NCI-H748 (cell line): ENCODE data around the gene OLFML3.
"Not testable (repeated sequence)": the region's sequence is repeated elsewhere in the genome, so short reads cannot be mapped to it uniquely, and the experiment has no call there.

Source experiments
- DNase-seq: peaks from one replicate; lab custom pipeline; 2025; ENCODE audit not compliant: unreplicated experiment; lab: John Stamatoyannopoulos, UW

The OLFML3 gene

GRCh38 chr1:113990961-113991360 is 11.7 kb downstream of the OLFML3 start:
- no peak for DNase-seq

DNA sequence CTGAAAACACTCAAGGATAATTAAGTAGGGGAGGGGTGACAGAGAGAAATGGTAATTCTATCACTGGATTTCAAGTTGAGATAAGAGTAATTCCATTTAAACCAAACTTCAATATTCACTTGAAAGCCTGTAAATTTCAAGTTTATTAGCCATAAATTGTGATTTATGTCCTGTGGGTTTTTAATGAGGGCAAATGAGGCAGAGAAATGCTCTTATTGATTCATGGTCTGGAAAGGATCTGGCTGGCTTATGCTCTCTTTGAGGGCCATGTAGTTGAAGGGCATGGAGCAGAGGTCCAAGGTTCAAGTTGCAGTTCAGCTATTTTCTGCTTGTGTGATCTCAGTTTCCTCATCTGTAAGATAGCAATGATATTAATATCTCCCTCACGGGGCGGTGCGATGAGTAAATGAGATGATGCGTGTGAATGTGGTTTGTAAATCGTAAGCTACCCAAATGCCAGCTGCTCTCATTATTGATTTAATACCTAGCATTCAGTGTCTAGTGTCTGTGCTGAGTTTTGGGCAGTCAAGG is 12.3 kb downstream of the OLFML3 start:
- DNase-seq = no peak

DNA sequence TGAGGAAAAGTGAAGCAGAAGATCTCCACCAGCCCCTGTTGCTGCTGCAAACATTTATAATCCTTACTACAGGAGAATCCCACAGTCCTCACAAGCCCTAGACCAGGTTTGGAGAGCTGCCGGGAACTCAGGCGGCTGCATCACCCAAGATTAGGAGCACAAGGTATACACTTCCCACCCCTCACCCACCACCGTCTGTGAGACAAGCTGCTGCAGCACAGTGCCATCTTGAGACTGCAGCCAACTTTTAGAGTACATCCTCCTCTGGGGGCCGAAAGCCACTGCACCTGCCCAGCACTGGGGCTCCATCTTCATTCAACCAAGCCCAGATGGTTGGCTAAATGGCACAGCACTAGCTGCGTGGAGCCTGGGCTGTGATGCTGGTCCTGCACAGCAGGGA is 13.8 kb downstream of the OLFML3 start:
- DNase-seq = no peak

DNA sequence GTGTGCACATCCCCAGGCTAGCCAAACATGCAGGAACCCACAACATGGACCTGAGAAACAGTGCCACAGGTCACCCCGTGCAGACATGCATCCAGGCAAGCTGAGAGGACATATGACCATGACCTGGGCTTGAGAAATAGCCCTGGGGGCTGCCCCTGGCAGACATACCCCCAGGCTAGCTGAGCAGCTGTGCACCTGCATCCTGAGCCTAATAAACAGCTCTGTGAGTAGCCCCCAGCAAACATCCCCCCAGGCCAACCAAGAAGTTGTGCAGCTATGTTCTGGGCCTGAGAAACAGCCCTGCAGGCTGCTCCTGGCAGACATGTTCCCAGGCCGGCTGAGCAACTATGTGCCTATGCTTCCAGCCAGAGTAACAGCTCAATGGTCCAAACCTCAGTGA is 14.5 kb downstream of the OLFML3 start:
- no peak for DNase-seq

DNA sequence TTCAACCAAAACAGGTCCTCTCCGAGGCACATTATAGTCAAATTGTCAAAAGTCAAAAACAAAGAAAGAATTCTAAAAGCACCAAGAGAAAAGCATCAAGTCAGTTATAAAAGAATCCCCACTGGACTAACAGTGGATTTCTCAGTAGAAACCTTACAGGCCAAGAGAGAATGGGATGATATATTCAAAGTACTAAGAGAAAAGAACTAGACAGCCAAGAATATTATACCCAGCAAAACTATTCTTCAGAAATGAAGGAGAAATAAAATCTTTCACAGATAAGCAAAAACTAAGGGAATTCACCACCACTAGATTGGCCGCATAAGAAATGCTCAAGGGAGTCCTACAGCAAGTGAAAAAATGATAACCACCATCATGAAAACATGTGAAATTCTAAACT is 16.1 kb downstream of the OLFML3 start:
- no peak for DNase-seq

DNA sequence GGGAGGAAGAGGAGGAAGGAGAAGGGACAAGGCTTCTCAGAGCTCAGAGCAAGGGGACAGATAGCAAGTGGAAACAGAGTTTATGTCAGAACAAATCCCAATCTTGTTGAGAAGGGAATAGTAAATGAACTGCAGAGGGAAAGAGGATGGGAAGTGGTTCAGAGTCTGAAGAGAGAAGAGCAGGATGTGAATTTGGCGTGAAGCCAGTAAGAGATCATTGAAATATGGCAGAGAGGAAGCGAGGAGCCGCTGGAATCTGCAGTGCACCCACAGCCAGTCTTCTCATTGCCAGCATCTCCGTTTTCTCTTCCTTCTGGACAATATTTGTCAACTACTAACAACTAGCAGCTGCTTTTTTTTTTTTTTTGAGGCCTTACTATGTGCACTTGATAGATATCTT is 19.1 kb downstream of the OLFML3 start:
- DNase-seq = peak; percentile 37

DNA sequence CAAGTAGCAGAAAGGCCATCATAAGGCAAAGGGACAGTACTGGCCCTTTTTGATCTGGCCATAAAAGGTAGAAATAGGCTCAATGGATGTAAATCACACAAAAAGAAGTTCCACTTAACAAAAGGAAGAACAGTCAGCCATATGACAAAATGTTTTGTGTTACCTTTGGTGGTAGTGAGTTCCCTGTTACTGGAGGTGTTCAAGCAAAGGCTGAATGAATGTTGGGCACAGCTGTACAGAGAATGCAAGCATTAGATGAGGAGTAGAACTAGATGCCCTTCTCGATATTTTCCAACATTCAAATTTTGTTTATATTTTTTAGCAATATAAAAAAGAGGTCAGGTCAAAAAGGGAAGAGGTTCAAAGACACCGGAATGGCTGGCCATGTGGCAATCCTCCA is 20.0 kb downstream of the OLFML3 start:
- no peak for DNase-seq

- DNase-seq = peak; percentile 15
These were observed 20.5 kb downstream of the OLFML3 start for GRCh38 chr1:113999799-114000198.

DNA sequence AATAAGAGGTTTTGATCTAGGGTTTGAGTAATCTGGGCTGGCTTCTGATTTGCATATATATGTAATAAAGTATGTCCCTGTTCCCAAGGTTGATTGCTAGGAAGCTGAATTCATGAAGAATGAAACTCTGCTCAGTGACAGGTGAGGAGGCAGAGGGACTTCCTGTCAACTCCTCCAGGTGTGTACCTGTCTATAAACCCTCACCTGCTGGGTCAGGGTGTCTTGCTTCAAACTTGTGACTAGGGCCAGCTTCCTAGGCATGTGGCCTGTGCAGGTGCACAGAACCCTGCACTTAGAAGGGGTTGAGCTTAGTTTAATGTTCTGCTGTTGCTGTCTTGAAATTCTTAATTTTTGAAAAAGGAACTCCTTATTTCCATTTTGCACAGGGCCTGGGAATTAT is 21.1 kb downstream of the OLFML3 start:
- no peak for DNase-seq

- no peak for DNase-seq
These were observed 23.4 kb downstream of the OLFML3 start for GRCh38 chr1:114002492-114003239.

DNA sequence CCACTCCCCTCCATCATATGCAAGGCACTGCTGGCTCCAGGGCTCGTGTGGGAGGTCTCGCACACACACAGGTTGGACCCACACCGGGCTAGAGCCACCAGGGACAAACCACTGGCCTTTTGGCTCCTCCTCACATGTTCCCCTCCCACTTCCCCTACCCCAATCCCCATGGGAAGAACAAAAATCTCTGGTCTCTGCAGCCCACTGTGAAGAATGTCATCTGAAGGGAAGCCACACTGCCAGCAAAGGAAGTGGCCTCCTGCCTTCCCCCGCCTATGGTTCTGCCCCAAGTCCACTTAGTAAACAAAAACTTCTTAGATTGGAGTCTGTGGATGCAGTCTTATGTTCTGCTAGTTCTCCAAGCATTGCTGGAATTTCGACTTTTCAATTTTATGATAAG is 24.2 kb downstream of the OLFML3 start:
- no peak for DNase-seq

DNA sequence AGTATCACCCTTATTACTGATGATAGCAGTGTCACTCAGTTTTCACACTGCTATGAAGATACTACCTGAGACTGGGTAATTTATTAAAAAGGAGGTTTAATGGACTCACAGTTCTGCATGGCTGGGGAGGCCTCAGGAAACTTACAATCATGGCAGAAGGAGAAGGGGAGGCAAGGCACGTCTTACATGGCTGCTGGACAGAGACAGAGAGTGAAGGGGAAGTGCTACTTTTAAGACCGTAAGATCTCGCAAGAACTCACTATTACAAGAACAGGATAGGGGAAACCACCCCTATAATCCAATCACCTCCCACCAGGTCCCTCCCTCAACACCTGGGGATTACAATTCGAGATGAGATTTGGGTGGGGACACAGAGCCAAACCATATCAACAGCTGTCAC is 27.6 kb downstream of the OLFML3 start:
- not testable (repeated sequence) for DNase-seq

DNA sequence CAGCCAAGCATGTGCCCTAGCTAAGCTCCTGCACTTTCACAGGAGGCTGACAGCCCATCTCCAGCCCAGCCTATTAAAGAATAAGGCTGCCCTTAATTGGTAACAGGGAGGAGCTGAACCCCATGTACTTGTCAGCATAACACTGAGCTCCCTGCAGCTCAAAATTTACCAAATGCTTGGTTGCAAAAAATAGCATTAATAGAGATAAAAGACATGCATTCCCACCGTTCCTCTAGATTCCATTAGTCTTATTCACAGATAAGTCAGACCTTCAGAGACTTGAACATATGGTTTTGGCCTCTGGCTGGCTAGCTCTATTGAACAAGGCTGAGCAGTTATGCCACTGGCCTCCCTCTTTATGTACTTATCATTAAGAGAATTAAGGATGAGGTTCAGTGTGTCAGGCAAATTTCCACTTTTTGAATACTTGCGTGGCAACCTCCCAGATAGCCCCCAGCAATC is 29.2 kb downstream of the OLFML3 start:
- DNase-seq = no peak

- no peak for DNase-seq
These were observed 29.7 kb downstream of the OLFML3 start for GRCh38 chr1:114008993-114009392.

DNA sequence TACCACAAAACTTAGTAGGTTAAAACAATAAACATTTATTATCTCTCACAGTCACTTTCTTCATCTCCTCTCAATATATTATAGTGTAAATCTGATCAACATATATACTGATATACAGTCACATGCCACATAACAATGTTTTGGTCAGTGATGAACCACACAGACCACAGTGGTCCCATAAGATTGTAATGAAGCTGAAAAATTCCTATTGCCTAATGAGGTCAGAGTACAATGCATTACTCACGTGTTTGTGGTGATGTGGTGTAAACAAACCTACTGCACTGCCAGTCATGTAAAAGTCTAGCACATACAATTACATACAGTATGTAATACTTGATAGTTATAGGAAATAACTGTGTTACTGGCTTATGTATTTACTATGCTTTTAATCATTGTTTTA is 30.1 kb downstream of the OLFML3 start:
- no peak for DNase-seq

DNA sequence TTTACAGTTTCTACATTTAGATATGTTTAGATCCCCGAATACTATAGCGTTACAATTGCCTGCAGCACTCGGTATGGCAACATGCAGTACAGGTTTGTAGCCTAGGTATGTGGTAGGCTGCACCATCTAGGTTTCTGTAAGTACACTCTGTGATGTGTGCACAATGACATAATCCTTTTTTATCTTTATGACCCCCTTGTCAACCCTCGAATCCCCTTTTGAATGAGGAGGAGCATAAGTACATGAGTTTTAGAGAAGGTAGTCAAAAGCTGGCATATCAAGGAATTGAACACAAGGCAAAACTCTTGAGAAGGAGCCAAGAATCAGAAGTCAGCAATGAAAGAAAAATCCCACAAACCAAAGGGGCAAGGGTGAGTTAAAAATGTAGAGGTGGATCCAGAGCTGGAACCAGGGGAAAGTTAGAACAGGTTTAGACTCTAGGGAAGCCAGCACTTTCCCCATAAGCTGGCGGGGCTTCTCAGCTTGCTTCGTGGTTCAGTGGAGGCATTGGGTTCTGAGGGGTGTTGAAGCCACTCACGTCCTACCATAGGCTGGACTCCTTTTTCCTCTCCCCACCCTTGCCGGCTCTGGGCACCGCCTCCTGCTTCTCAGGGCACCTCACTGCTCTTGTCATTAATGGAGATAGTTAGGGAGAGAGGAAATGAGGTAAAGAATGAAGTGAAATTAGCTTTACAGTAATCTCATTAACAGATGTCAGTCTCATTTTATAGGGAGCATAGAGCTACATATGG is 31.3 kb downstream of the OLFML3 start:
- no peak for DNase-seq

GRCh38 chr1:114011796-114012195 is 32.5 kb downstream of the OLFML3 start:
- DNase-seq = no peak

DNA sequence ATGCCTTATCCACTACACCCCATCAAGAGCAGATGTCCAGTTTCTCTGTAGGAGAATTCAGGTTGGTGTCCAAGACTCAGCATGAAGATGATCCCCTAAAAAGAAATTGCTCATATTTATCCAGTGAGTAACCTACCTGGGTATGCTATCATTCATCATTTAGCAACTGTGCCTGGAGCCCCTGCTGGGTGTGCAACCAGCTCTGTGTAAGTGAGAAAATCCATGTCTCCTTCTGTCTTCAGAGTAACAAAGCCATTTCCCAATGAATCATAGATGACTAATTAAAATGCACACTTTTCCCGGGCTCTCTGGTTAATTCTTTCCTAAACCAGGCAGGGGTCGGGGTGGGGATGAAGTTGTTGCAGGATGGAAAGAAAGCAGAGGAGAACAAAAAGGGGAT is 35.8 kb downstream of the OLFML3 start:
- no peak for DNase-seq

DNA sequence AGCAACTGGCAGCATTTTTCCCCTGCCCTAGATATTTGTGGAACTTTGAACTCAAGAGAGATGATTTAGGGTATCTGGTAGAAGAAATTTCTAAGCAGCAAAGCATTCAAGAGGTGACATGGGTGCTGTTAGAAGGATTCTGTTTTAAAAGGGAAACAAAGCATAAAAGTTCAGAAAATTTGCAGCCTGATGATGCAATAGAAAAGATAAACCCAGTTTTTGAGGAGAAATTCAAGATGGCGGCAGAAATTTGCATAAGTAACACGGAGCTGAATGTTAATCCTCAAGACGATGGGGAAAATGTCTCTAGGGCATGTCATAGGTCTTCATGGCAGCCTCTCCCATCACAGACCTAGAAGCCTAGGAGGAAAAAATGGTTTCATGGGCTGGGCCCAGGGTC is 40.5 kb downstream of the OLFML3 start:
- not testable (repeated sequence) for DNase-seq

- no peak for DNase-seq
These were observed 42.4 kb downstream of the OLFML3 start for GRCh38 chr1:114021665-114022099.

DNA sequence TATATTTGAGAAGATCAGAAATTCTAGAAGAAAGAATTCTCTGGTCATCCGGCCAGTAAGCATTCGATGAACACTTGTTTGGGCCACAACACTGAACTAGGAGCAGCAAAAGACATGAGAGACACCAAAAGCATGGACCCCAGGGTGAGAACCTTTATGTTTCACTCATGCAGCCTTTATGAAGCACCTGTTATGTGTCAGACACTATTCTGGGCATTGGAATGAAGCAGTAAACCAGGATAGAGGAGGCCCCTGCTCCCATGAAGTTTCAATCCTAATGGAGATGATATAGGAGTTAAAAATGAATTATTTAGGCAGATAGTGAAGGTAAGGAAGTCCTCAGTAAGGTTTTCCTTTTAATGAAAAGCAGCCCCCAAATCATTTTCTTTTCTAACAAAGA is 43.6 kb downstream of the OLFML3 start:
- no peak for DNase-seq

DNA sequence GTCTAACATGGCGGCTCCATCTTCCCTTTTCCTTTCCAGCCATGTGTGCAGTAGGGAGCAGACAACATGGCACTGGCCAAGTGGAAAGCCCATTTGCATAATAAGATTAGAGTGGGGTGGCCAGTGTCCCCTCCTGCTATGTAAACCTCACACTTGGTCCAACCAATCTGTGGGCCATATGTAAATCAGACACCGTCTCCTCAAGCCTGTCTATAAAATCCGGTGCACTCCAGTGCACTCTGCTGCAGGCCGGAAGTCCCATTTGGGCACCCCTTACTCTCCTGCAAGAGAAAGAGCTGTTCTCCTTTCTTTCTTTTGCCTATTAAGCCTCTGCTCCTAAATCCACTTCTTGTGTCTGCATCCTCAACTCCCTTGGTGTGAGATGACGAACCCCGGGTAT is 44.1 kb downstream of the OLFML3 start:
- no peak for DNase-seq
